Activated T-helper 1 cell treated with anti-CD3 and anti-CD28 coated beads, Interleukin-2, amount 50 U/mL, for 16 hours (primary cell): ENCODE results near the gene DCTN1.
"Not testable (repeated sequence)": the region's sequence is repeated elsewhere in the genome, so short reads cannot be mapped to it uniquely, and the experiment has no call there.

ENCODE experiments used
- DNase-seq, 2 donors: peaks; one replicate each; pipeline ENCODE4 v3.0.0-alpha.2; 2020; ENCODE audit warnings: low read depth in 1 of 2, low spot score in 1 of 2

DCTN1 gene

DNA sequence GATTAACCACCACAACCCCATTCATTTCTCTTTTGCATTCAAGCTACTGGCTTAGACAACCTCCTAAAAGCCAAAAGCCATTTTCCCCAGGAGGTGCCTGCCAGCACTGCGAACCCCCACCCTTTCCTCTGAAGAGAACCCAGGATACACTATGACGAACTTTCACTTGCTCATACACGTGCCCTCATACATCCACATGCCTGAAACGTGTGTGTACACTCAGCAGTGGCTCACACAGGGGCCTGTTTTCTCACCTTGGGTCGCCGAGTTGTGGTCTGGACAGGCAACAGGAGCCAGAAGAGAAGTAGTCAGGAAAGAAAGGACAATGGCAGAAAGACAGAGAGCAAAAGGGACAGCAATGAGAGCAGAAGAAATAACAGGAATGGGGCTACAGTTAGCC is 7.4 kb downstream of the DCTN1 start:
- no peak for DNase-seq

DNA sequence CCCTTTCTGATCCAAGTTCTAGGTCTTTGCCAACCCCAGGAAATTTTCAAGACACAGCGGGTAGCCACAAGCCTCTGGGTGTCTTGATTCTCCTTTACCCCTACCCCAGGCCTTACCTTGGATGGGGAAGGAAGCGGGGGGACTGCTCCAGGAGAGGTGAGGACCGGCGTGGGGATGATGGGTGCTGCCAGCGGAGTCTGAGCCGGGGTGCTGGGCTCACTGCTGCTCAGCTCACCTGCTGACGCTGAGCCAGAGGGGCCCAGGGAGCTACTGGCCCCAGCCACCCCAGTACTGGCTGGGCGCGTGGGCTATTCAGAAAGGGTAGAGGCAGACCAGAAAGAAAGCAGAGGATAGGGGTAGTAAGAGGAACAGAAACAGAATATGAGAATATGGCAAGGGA is 8.7 kb downstream of the DCTN1 start:
- no peak for DNase-seq

GRCh38 chr2:74369976-74370375 is 10.1 kb downstream of the DCTN1 start:
- no peak for DNase-seq

DNA sequence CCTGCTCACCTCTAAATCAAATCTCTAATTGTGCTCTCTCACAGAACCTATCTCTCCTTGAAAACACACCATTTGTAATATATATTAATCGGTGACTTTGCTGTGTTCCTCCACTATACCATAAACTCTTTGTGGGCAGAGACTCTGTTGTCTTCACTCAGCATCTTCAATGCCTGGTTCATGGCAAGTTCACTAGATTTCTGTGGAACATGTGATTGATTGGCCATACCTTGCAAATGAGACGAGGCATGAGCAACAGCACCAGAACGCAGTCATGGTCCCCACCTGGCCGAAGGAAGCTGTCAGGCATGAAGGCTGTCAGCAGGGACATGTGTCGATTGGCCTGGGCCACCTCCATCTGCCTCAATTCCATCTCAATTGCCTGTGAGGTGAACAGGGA is 11.6 kb downstream of the DCTN1 start:
- no peak for DNase-seq

GRCh38 chr2:74367789-74368188 is 12.3 kb downstream of the DCTN1 start:
- no peak for DNase-seq

GRCh38 chr2:74366036-74366435 is 14.1 kb downstream of the DCTN1 start:
- no peak for DNase-seq

DNA sequence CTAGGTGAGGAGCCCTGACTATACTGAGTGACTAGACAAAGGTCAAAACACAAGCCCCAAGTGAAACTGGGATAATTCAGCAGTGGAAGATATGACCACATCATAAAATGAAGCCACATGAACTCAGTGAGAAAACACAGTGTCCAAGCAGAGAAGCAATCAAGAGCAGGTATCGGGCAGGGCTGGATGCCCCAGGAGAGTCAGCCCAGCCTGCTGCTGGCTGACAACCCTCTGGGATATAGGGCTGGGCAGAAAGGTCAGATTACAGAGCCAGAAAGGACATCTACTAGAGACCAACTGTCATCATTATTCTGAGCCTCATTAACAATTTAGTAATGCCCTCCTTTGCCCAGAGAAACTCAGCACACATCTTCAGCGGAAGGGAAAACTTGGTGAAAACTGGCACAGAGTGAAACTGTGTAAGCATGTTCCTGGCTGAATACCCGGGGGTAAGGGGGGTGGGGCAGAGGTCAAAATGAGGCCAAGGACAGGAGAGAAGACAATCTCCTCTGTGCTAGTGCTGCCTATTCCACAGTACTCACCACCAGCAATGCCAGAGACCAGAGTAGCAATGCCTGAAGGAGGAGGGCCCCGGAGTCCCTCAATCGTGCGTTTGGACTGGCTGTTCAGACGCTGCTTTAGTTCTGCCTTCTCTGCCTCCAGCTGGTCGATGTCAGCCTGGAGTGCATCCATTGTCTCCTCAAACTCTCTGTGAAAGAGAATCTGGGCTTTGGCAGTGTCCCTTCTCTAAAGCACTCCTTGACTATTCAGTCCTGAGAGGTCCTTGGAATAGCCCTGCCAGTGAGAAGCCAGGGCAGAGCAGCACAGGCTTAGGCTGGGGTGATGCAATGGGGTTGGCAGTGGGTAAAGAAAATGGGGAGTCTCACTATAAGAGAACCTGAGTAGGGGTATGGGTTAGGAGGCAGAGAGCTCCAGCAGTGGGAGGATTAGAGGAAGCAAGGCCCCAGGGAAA is 15.3 kb downstream of the DCTN1 start:
- no peak for DNase-seq

- no peak for DNase-seq
Observed at GRCh38 chr2:74361327-74361726, 18.8 kb downstream of the DCTN1 start.

GRCh38 chr2:74357627-74358026 is 22.5 kb downstream of the DCTN1 start:
- no peak for DNase-seq

GRCh38 chr2:74349889-74350288 is 30.2 kb downstream of the DCTN1 start:
- DNase-seq = no peak

DNA sequence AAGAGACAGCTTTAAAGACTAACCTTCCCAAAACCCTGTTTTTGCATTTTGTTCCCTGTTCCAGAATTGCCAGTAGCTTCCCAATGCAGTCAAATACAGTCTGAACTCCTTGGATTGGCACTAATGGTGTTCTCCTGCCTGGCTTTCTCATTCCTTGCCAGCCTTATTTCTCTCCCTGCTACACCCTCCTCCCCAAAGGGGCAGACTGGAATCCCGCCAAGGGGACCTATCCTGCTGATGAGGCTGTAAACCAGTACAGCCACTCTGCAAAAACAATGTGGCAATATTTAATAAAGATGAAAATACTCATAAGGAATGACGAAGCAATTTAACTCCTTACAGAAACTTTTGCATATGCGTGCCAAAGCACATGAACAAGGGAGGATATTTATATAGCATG is 32.4 kb downstream of the DCTN1 start:
- DNase-seq = no peak

- no peak for DNase-seq
Observed at GRCh38 chr2:74347303-74347702, 32.8 kb downstream of the DCTN1 start.

- DNase-seq = no peak
Observed at GRCh38 chr2:74345272-74345943, 34.7 kb downstream of the DCTN1 start.

DNA sequence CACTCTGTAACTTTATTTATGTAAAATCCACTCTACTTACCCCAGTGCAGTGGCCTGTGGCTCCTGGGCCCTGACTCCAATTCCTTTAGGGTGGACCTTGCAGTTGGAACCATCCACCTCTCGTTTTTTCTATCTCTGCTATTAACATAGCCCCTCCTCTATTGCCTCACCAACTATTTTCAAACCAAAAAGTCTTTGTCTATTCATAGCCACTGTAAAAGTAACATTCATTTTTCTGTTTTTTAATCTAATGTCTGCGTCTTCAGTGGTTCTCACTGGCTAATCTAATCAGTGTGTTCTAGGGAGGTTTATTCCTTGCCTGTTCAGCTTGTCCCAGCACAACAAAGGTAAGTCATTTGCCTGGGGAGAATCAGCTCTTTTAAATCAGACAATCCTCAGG is 36.8 kb downstream of the DCTN1 start, which contains the start of gene SLC4A5:
SLC4A5 (minus strand) TSS at position 101 of the 400 bp plus-strand sequence. CDS start 28,393 bp downstream, outside the sequence.
- no peak for DNase-seq

DNA sequence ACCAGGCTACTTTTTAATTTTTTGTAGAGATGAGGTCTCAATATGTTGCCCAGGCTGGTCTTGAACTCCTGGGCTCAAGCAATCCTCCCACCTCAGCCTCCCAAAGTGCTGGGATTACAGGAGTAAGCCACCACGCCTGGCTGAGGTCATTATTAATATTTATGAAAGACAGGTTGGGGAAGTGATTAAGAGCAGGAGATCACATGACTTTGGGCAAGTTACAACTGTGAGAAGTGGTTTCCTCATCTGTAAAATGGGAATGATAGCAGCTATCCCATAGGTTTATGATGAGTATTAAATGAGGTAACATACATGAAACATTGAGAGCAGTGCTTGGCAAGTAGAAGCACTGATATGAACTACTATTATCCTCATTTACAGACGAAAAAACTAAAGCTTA is 43.9 kb downstream of the DCTN1 start:
- not testable (repeated sequence) for DNase-seq

DNA sequence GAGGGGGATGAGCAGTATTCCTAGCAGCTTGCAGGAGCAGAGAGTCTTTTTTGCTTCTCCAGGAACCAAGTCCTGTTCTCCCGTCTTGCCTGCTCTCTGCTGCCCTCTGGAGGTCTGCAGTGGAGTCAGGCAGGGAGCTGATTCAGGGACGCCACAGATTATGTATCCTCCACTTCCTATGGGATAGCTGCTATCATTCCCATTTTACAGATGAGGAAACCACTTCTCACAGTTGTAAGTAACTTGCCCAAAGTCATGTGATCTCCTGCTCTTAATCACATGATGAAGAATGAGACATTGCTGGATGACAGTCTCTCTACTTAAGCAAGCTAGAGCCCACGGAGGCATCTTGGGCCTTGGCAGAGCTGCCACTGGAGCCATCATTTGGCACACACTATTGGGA is 45.2 kb downstream of the DCTN1 start:
- DNase-seq = peak; percentile 46 to 52

GRCh38 chr2:74333896-74334586 is 46.1 kb downstream of the DCTN1 start:
- no peak for DNase-seq

- DNase-seq = no peak
Observed at GRCh38 chr2:74333175-74333574, 46.9 kb downstream of the DCTN1 start.

- no peak for DNase-seq
Observed at GRCh38 chr2:74332550-74333174, 47.4 kb downstream of the DCTN1 start.

GRCh38 chr2:74328573-74328972 is 51.5 kb downstream of the DCTN1 start:
- DNase-seq = no peak

- no peak for DNase-seq
Observed at GRCh38 chr2:74328074-74328473, 52.0 kb downstream of the DCTN1 start.
